HL-60 (cell line): ENCODE measurements around the gene KLF9.

Source experiments
- POLR2AphosphoS5 ChIP-seq: IDR thresholded peaks from 2 replicates; pipeline ENCODE4 v1.6.1; 2012; ENCODE audit warnings: low read depth
- SPI1 ChIP-seq: IDR thresholded peaks from 2 replicates; pipeline ENCODE4 v1.6.1; 2012; ENCODE audit warnings: low read depth, mild to moderate bottlenecking, borderline replicate concordance
- TF ChIP-seq, protein P1 (sequence below): IDR thresholded peaks from one replicate; pipeline ENCODE4 v1.5.1; 2011; ENCODE audit warnings: low read length, control low read depth, inconsistent platforms; ENCODE audit not compliant: insufficient read depth
- TF ChIP-seq, protein P2 (sequence below): IDR thresholded peaks from 2 replicates; pipeline ENCODE4 v1.6.1; 2012; ENCODE audit warnings: low read depth; ENCODE audit not compliant: insufficient replicate concordance

- TF ChIP-seq POLR2AphosphoS5 (no peak), SPI1 (no peak)
- TF ChIP-seq, protein P1, sequence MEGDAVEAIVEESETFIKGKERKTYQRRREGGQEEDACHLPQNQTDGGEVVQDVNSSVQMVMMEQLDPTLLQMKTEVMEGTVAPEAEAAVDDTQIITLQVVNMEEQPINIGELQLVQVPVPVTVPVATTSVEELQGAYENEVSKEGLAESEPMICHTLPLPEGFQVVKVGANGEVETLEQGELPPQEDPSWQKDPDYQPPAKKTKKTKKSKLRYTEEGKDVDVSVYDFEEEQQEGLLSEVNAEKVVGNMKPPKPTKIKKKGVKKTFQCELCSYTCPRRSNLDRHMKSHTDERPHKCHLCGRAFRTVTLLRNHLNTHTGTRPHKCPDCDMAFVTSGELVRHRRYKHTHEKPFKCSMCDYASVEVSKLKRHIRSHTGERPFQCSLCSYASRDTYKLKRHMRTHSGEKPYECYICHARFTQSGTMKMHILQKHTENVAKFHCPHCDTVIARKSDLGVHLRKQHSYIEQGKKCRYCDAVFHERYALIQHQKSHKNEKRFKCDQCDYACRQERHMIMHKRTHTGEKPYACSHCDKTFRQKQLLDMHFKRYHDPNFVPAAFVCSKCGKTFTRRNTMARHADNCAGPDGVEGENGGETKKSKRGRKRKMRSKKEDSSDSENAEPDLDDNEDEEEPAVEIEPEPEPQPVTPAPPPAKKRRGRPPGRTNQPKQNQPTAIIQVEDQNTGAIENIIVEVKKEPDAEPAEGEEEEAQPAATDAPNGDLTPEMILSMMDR: no peak
- TF ChIP-seq, protein P2, sequence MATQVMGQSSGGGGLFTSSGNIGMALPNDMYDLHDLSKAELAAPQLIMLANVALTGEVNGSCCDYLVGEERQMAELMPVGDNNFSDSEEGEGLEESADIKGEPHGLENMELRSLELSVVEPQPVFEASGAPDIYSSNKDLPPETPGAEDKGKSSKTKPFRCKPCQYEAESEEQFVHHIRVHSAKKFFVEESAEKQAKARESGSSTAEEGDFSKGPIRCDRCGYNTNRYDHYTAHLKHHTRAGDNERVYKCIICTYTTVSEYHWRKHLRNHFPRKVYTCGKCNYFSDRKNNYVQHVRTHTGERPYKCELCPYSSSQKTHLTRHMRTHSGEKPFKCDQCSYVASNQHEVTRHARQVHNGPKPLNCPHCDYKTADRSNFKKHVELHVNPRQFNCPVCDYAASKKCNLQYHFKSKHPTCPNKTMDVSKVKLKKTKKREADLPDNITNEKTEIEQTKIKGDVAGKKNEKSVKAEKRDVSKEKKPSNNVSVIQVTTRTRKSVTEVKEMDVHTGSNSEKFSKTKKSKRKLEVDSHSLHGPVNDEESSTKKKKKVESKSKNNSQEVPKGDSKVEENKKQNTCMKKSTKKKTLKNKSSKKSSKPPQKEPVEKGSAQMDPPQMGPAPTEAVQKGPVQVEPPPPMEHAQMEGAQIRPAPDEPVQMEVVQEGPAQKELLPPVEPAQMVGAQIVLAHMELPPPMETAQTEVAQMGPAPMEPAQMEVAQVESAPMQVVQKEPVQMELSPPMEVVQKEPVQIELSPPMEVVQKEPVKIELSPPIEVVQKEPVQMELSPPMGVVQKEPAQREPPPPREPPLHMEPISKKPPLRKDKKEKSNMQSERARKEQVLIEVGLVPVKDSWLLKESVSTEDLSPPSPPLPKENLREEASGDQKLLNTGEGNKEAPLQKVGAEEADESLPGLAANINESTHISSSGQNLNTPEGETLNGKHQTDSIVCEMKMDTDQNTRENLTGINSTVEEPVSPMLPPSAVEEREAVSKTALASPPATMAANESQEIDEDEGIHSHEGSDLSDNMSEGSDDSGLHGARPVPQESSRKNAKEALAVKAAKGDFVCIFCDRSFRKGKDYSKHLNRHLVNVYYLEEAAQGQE: no peak
Measured at GRCh38 chr9:70438341-70438928, 24.0 kb upstream of the KLF9 start.
